ENCODE results near the gene RALA.
"Not testable (repeated sequence)": the region's sequence is repeated elsewhere in the genome, so short reads cannot be mapped to it uniquely, and the experiment has no call there.

Gene RALA

GRCh38 chr7:39686261-39686924 is 63.0 kb downstream of the RALA start:
- DNase-seq (ENCODE audit: low spot score) = no peak

DNA sequence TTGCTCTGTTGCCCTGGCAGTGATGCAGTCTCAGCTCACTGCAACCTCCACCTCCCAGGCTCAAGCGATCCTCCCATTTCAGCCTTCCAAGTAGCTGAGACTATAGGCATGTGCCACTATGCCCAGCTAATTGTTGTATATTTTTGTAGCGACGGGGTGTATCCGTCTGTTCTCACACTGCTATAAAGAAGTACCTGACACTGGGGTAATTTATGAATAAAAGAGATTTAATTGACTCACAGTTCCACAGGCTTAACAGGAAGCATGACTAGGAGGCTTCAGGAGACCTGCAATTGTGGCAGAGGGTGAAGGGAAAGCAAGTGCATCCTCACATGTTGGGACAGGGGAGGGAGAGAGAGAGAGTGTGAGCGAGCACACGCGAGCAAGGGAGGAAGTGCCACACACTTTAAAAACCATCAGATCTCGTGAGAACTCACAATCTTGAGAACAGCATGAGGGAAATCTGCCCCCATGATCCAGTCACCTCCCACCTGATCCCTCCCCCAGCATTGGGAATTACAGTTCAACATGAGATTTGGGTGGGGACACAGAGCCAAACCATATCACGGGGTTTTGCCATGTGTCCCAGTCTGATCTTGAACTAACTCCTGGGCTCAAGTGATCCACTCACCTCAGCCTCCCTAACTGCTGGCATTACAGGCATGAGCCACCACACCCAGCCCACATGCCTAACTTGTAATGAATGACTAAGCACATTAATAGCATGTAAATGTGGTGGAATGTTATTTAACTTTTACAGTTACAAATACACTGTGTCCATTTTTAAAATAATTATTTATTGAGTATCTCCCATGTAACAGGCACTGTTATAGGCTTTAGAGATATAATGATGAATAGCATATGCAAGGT is 65.5 kb downstream of the RALA start:
- no peak for DNase-seq (ENCODE audit: low spot score)

DNA sequence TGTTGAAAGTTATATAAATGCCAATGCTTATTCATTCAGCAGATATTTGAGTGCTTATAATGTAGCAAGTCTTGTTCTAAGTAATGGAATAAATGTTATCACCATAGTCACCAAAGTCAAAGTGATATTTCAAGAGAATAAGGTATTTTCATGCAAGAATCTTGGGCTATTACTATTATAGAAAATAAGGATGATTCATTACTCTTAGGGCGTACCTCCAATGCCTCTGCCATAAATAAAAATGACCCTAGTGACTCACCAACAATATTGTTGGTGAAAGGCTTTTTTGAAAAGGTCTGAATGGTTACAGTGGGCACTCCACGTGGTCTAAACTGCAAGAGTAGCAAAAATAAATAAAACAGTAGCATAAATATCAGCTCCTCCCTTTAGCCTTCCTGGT is 68.4 kb downstream of the RALA start:
- no peak for DNase-seq (ENCODE audit: low spot score)

- not testable (repeated sequence) for DNase-seq (ENCODE audit: low spot score)
Observed at GRCh38 chr7:39693086-39693485, 69.7 kb downstream of the RALA start.

GRCh38 chr7:39693812-39694211 is 70.4 kb downstream of the RALA start:
- no peak for DNase-seq (ENCODE audit: low spot score)

DNA sequence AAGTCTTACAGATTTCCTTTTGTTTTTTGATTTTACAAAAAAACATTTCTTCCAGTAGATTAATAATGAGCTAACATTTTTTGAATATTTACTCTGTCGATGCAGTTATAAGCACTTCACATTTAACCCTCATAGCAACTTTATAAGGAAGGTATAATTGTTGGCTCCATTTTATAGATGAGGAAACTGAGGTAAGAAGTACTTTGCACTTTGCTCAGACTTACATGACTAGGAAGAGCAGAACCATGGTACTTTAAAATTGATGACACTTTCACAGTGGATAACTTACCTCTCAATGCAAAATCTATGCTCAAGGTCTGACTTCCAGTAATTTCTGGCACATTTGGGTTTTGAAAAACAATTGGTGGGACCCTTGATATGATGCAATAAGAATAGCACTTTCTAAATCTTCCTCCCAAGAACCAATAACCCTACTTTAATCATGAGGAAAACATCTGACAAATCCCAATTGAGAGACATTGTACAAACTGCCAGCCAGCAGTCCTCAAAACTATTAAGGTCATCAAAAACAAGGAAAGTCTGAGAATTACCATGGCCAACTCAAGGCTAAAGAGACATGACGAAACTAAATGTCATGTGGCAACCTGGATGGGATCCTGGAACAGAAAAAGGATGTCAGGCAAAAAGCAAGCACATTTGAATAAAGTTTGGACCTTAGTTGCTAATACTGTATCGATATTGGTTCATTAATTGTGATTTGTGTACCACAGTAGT is 72.6 kb downstream of the RALA start:
- no peak for DNase-seq (ENCODE audit: low spot score)

GRCh38 chr7:39696631-39697030 is 73.3 kb downstream of the RALA start:
- DNase-seq (ENCODE audit: low spot score) = no peak

GRCh38 chr7:39697483-39697882 is 74.1 kb downstream of the RALA start:
- no peak for DNase-seq (ENCODE audit: low spot score)

- DNase-seq (ENCODE audit: low spot score) = no peak
Observed at GRCh38 chr7:39700165-39700564, 76.8 kb downstream of the RALA start.

DNA sequence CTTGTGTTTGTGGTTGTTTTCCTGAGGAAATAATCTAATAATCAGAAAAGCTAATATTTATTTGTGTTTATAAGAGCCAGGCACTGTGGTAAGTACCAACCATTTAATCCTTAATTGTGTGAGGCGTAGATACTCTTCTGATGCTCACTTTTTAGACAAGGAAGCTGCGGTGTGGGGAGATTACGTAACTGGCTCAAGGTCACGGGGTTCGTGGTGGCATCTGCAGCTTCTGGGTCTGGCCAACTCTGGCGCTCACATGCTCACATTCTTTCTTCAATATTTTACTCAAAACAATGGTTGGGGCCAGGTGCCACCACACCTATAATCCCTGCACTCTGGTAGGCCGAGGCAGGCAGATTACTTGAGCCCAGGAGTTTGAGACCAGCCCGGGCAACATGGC is 77.6 kb downstream of the RALA start:
- peak; percentile 44 for DNase-seq (ENCODE audit: low spot score)

- no peak for DNase-seq (ENCODE audit: low spot score)
Observed at GRCh38 chr7:39702133-39702532, 78.8 kb downstream of the RALA start.

- DNase-seq (ENCODE audit: low spot score) = no peak
Observed at GRCh38 chr7:39703144-39703543, 79.8 kb downstream of the RALA start.

GRCh38 chr7:39709029-39709428 is 85.7 kb downstream of the RALA start:
- no peak for DNase-seq (ENCODE audit: low spot score)

DNA sequence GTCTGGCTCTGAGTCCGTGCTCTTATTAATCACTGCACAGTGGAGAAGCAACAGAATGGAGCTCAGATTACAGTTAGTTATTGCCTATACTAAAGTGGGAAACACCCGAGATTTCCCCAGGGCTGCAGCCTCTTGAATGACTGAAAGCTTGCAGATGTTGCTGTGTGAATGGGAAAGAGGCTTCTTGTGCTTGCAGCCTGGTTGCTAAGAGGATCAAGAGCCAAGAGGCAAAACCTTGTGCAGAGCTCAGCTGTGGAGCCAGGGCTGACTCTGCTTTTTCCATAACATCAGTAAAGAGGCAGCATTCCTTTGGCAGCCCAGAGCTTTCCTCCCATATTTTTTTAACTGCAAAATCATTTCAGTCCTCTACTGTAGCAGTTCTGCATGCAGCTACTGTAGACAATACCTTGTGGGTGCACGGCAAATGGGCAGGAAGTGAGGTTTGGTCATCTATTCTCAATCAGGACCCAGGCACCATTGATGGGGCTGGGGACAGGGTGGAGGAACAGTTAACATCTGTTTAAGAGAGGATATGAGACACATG is 86.5 kb downstream of the RALA start:
- peak; percentile 29 for DNase-seq (ENCODE audit: low spot score)

DNA sequence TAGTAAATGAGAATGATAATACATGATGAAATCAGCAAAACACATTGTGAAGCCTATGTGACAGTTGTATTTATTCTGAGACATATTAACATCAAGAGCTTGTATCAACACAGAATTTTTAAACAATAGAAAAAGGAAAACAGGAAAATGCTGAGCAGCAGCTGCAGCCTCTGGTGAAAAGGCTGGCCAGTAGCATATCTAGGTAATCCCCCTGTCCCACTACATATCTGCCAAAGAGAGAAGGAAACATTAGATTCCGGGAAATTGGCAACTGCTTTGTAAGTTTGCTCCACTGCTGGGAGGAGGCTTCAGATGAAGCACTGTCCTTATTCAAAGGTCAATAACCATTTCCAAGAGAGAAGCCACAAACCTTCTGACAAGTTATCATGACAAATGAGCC is 89.4 kb downstream of the RALA start:
- DNase-seq (ENCODE audit: low spot score) = no peak

GRCh38 chr7:39714447-39715091 is 91.2 kb downstream of the RALA start:
- no peak for DNase-seq (ENCODE audit: low spot score)

DNA sequence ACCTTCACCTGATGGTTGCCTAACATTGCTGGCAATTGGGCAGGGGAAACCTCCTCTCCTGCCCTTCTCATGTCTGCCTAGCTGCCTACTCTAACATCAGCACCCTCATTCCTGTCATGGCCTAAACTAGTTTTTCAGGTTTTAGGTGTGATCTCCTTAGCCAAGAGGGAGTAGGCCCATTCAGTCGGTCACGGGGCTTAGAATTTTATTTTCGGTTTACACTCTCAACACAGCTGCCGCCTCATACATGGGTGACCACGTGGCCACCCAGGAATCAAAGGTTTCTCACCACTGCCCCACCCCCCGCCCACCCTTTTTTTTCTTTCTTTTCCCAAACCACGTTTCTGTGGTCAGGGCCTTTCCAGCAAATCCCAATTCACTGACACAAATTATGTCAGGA is 97.2 kb downstream of the RALA start:
- DNase-seq (ENCODE audit: low spot score) = no peak

- DNase-seq (ENCODE audit: low spot score) = no peak
Observed at GRCh38 chr7:39721345-39721744, 98.0 kb downstream of the RALA start.

DNA sequence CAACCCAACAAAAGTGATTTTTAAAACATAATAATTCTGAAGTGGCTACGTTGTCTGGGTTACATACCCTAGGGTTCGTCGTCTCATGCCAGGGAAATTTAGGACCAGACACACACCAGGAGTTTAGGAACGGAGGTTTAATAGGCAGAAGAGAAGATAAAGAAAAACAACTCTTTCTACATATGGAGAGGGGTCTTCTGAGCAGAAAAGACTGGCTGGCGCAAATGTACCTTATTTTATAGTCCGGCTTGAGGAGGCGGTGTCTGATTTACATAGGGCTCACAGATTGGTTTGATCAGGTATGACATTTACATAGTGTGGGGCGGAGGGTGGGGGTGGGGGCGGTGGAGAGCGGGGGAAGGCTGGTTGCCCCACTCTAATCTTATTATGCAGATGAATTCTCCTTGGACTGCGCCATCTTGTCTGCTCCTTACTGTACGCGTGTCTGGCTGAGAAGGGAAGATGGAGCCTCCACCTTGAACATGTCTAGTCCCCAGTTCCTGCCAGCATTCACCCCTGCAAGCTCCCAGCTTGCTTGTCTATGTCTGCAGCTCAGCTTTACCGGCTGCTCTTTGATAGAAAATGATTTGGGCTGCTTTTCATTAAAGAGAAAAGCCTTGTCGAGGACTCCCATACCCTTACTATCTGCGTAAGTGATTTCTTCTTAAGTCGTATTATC is 98.7 kb downstream of the RALA start:
- no peak for DNase-seq (ENCODE audit: low spot score)

DNA sequence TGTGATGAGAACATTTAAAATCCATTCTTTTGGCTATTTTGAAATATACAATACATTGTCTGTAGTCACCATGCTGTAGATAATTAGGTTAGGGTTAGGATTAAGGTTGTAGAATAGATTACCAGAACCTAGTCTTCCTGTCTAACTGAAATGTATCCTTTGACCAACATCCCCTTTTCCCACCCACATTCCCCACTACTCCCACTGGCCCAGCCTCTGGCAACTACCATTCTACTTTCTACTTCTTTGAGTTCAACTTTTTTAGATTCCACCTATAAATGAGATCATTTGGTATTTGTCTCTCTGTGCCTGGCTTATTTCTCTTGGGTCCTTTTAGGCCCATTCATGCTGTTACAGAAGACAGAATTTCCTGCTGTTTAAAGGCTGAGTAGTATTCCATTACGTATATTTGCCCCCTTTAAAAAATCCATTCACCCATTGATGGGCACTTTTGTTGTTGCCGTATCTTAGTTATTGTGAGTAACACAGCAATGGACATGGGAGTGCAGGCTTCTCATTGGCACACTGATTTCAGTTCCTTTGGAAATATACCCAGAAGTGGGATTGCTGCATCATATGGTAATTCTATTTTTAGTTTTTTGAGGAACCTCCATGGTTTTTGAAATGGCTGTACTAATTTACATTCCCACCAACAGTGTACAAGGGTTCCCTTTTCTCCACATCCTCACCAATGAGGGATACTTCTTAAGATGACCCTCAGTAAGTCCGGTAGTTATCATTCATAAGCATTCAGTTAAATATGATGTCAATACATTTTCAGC is 104.0 kb downstream of the RALA start:
- DNase-seq (ENCODE audit: low spot score) = no peak
